IMR-90 (cell line): ENCODE measurements around the gene PIK3R3. TPM values are rescaled to one million over a fixed set of nuclear protein-coding genes. Genes with fewer than 3 reads are reported as not detected.
A peak's percentile ranks its signal among the peaks of the same experiment; 100 is the strongest.

Experiments used
- ATAC-seq: fragments of 200-7000 bp; cut with Tn5 transposase; 2 replicates; pipeline ENCODE4 v1.9.1; 2020; ENCODE audit warnings: low read depth, mild to moderate bottlenecking, moderate library complexity
- BruUV-seq: library from RNA; stranded (reverse); fragments of 400-500 nt; replicated peaks from 2 replicates; lab custom pipeline; 2021; lab: Mats Ljungman, UMichigan
- CTCF ChIA-PET: fragments of 300-600 bp; formaldehyde crosslinking; extraction: SDS; loops from one replicate; lab custom pipeline; 2021; ENCODE audit warnings: antibody characterized with exemption; lab: Yijun Ruan, JAX
- POLR2A ChIA-PET: fragments of 300-600 bp; sonication (Branson Sonifier 250); formaldehyde crosslinking; loops from one replicate; lab custom pipeline; 2022; ENCODE audit warnings: antibody characterized with exemption; ENCODE audit not compliant: unreplicated experiment; lab: Charles Lee
- DNase-seq: peaks from one replicate; pipeline ENCODE4 v3.0.0; 2013
- H2AFZ ChIP-seq: replicated peaks from 2 replicates; pipeline ENCODE3; 2013; ENCODE audit warnings: low read length, mild to moderate bottlenecking; ENCODE audit not compliant: poor library complexity
- H2AK5ac ChIP-seq: 2 replicates; pipeline ENCODE4 v1.6.1; 2013; ENCODE audit warnings: low read depth, low read length, inconsistent platforms
- H2AK9ac ChIP-seq: replicated peaks from 2 replicates; pipeline ENCODE3; 2013; ENCODE audit warnings: mild to moderate bottlenecking, low read depth, low read length, moderate library complexity; ENCODE audit not compliant: poor library complexity
- H2BK120ac ChIP-seq: 2 replicates; pipeline ENCODE4 v1.6.1; 2013; ENCODE audit warnings: low read depth, low read length, inconsistent platforms
- H2BK15ac ChIP-seq: 3 replicates; pipeline ENCODE4 v1.6.1; 2013; ENCODE audit warnings: low read depth, low read length, inconsistent platforms
- H2BK20ac ChIP-seq: 2 replicates; pipeline ENCODE4 v1.6.1; 2013; ENCODE audit warnings: low read depth, mild to moderate bottlenecking, inconsistent platforms, low read length, moderate library complexity
- H2BK5ac ChIP-seq: 2 replicates; pipeline ENCODE4 v1.6.1; 2013; ENCODE audit warnings: mild to moderate bottlenecking, low read depth, low read length, inconsistent platforms; ENCODE audit not compliant: poor library complexity, severe bottlenecking
- H3K14ac ChIP-seq: replicated peaks from 2 replicates; pipeline ENCODE4 v1.6.1; 2013; ENCODE audit warnings: low read depth, low read length, inconsistent platforms
- H3K18ac ChIP-seq: 2 replicates; pipeline ENCODE4 v1.6.1; 2013; ENCODE audit warnings: low read depth, low read length, control low read depth
- H3K23ac ChIP-seq: 2 replicates; pipeline ENCODE4 v1.6.1; 2013; ENCODE audit warnings: low read depth, low read length, inconsistent platforms
- H3K27ac ChIP-seq: 2 replicates; pipeline ENCODE4 v1.5.1; 2013; ENCODE audit warnings: mild to moderate bottlenecking, control low read depth, low read length; ENCODE audit not compliant: insufficient read depth
- H3K27me3 ChIP-seq: 2 replicates; pipeline ENCODE4 v1.6.1; 2013; ENCODE audit warnings: low read length; ENCODE audit not compliant: control insufficient read depth, insufficient read depth
- H3K36me3 ChIP-seq: 2 replicates; pipeline ENCODE4 v1.6.1; 2013; ENCODE audit warnings: low read length, mixed read lengths; ENCODE audit not compliant: control insufficient read depth, insufficient read depth
- H3K4ac ChIP-seq: 2 replicates; pipeline ENCODE4 v1.6.1; 2013; ENCODE audit warnings: low read depth, low read length, inconsistent platforms
- H3K4me1 ChIP-seq: 2 replicates; pipeline ENCODE4 v1.6.1; 2013; ENCODE audit warnings: low read length, mixed read lengths; ENCODE audit not compliant: control insufficient read depth, insufficient read depth
- H3K4me2 ChIP-seq: 2 replicates; pipeline ENCODE4 v1.6.1; 2013; ENCODE audit warnings: low read depth, mild to moderate bottlenecking, control low read depth, low read length, moderate library complexity
- H3K4me3 ChIP-seq: 2 replicates; pipeline ENCODE4 v1.5.1; 2013; ENCODE audit warnings: low read depth, mild to moderate bottlenecking, control low read depth, low read length, moderate library complexity; ENCODE audit not compliant: insufficient read depth
- H3K56ac ChIP-seq: 2 replicates; pipeline ENCODE4 v1.6.1; 2013; ENCODE audit warnings: low read length, inconsistent platforms; ENCODE audit not compliant: insufficient read depth; ENCODE audit errors: extremely low read depth
- H3K79me1 ChIP-seq, 2 experiments: 2 replicates each; pipeline ENCODE4 v1.6.1; 2013; ENCODE audit warnings: low read length in 2 of 2, inconsistent platforms in 1 of 2, low read depth in 1 of 2
- H3K9ac ChIP-seq: 2 replicates; pipeline ENCODE4 v1.6.1; 2013; ENCODE audit warnings: low read depth, low read length, control low read depth
- H3K9me1 ChIP-seq: 2 replicates; pipeline ENCODE4 v1.6.1; 2013; ENCODE audit warnings: low read length, inconsistent platforms; ENCODE audit not compliant: insufficient read depth
- H3K9me3 ChIP-seq: 2 replicates; pipeline ENCODE4 v1.6.1; 2013; ENCODE audit warnings: low read length; ENCODE audit not compliant: control insufficient read depth, insufficient read depth
- H4K20me1 ChIP-seq: 2 replicates; pipeline ENCODE4 v1.6.1; 2013; ENCODE audit warnings: low read length, inconsistent platforms; ENCODE audit not compliant: insufficient read depth
- H4K5ac ChIP-seq: 2 replicates; pipeline ENCODE4 v1.6.1; 2013; ENCODE audit warnings: mild to moderate bottlenecking, low read depth, low read length, control low read depth
- H4K8ac ChIP-seq, 2 experiments: 2 replicates each; pipeline ENCODE4 v1.6.1; 2013; ENCODE audit warnings: low read depth in 2 of 2, low read length in 2 of 2, control low read depth in 1 of 2, inconsistent platforms in 1 of 2
- H4K91ac ChIP-seq: 2 replicates; pipeline ENCODE4 v1.6.1; 2013; ENCODE audit warnings: low read depth, low read length, inconsistent platforms; ENCODE audit not compliant: insufficient read depth
- BHLHE40 ChIP-seq: fragments of 150-350 bp; IDR thresholded peaks from 2 replicates; pipeline ENCODE4 v1.6.1; 2016; ENCODE audit warnings: mild to moderate bottlenecking, low read depth, low read length
- CEBPB ChIP-seq: IDR thresholded peaks from 2 replicates; pipeline ENCODE4 v1.6.1; 2012; ENCODE audit warnings: low read depth, low read length, improper control_type of control experiment
- CHD1 ChIP-seq: IDR thresholded peaks from 2 replicates; pipeline ENCODE4 v1.6.1; 2012; ENCODE audit warnings: low read depth, low read length, improper control_type of control experiment
- CTCF ChIP-seq: conservative IDR thresholded peaks from 2 replicates; pipeline ENCODE4 v1.5.1; 2012; ENCODE audit warnings: mild to moderate bottlenecking, low read depth, low read length, improper control_type of control experiment
- ELK1 ChIP-seq: fragments of 150-350 bp; IDR thresholded peaks from 2 replicates; pipeline ENCODE4 v1.6.1; 2016; ENCODE audit warnings: low read depth, mild to moderate bottlenecking, low read length, moderate library complexity, borderline replicate concordance
- FOS ChIP-seq: fragments of 150-350 bp; IDR thresholded peaks from 2 replicates; pipeline ENCODE4 v1.6.1; 2016; ENCODE audit warnings: low read depth, low read length
- MAFK ChIP-seq: IDR thresholded peaks from 2 replicates; pipeline ENCODE4 v1.6.1; 2012; ENCODE audit warnings: low read depth, low read length, improper control_type of control experiment
- MAZ ChIP-seq: IDR thresholded peaks from 2 replicates; pipeline ENCODE4 v1.6.1; 2012; ENCODE audit warnings: low read depth, mild to moderate bottlenecking, low read length, improper control_type of control experiment, moderate library complexity, borderline replicate concordance
- MXI1 ChIP-seq: IDR thresholded peaks from 2 replicates; pipeline ENCODE4 v1.6.1; 2012; ENCODE audit warnings: low read depth, mild to moderate bottlenecking, low read length, moderate library complexity, borderline replicate concordance
- NFE2L2 ChIP-seq: fragments of 150-350 bp; IDR thresholded peaks from 2 replicates; pipeline ENCODE4 v1.6.1; 2016; ENCODE audit warnings: low read depth, mild to moderate bottlenecking, low read length
- POLR2A ChIP-seq: IDR thresholded peaks from 2 replicates; pipeline ENCODE4 v1.6.1; 2012; ENCODE audit warnings: mild to moderate bottlenecking, low read depth, low read length
- RAD21 ChIP-seq: IDR thresholded peaks from 2 replicates; pipeline ENCODE4 v1.6.1; 2012; ENCODE audit warnings: low read length, improper control_type of control experiment
- RCOR1 ChIP-seq: IDR thresholded peaks from 2 replicates; pipeline ENCODE4 v1.6.1; 2012; ENCODE audit warnings: mild to moderate bottlenecking, low read length, improper control_type of control experiment; ENCODE audit not compliant: insufficient replicate concordance
- RFX5 ChIP-seq: IDR thresholded peaks from 2 replicates; pipeline ENCODE4 v1.8.0; 2012; ENCODE audit warnings: low read depth, mild to moderate bottlenecking, low read length, moderate library complexity
- SMC3 ChIP-seq: fragments of 150-350 bp; IDR thresholded peaks from 2 replicates; pipeline ENCODE4 v1.6.1; 2016; ENCODE audit warnings: low read depth, mild to moderate bottlenecking, antibody characterized with exemption, low read length, moderate library complexity
- WGBS, 2 experiments: methylation state at CpG; one replicate each; pipeline versions ENCODE4 v1.1.5 to v1.1.7; 2013; ENCODE audit warnings: missing lambda C conversion rate in 2 of 2; ENCODE audit not compliant: insufficient read length in 1 of 2; ENCODE audit errors: extremely low coverage in 2 of 2; 5-methylcytosine and 5-hydroxymethylcytosine counted together
- dilution Hi-C: fragments of 300-500 bp; cut with HindIII; formaldehyde crosslinking; loops from one replicate; pipeline ENCODE4 v1.14.3; 2018; ENCODE audit warnings: low sequenced_read_pairs; ENCODE audit not compliant: unreplicated experiment
- in situ Hi-C: fragments of 300-500 bp; cut with MboI; formaldehyde crosslinking; loops from 3 replicates; pipeline ENCODE4 v1.14.3; 2019; ENCODE audit warnings: low sequenced_read_pairs, inconsistent platforms, mixed read lengths
- intact Hi-C: fragments of 100-400 bp; cut with micrococcal nuclease; formaldehyde crosslinking; loops from 2 replicates; pipeline ENCODE4 v1.10.0; 2022
- polyA plus RNA-seq, 3 experiments: library from polyadenylated mRNA; depleted of rRNA; stranded (reverse); fragments of >200 nt; gene quantifications; 2 replicates each; pipeline ENCODE4 v1.2.3, GENCODE V29; 2012; ENCODE audit warnings: low replicate concordance in 1 of 3
- total RNA-seq: library from RNA; depleted of rRNA; stranded (reverse); fragments of >200 nt; gene quantifications from 2 replicates; pipeline ENCODE4 v1.2.3, GENCODE V29; 2012

PIK3R3 gene
- total and polyA plus RNA-seq, 2 of the 4 experiments (the other 2 are of a cell fraction): 5.3 to 9.9 TPM

GRCh38 chr1:46117810-46118494, 14.5 kb downstream of the PIK3R3 start:
- Histone ChIP-seq H3K79me1 (peaks cover 0 to 16% of the 10 kb centered on the region in 2 experiments; a peak in 2 of 4 replicates), H2AK9ac (no peak overlapping the region), H3K4me3 (no peak overlapping the region), H3K9me1 (no peaks in the 10 kb centered on the region), H3K56ac (no peak overlapping the region), H3K23ac (no peak overlapping the region), H2AFZ (no peak overlapping the region), H3K4me2 (no peak overlapping the region), H2BK20ac (no peak overlapping the region), H2BK120ac (no peak overlapping the region), H3K9me3 (no peaks in the 10 kb centered on the region), H3K27me3 (no peaks in the 10 kb centered on the region), H4K8ac (no peak overlapping the region), H3K18ac (no peak overlapping the region), H3K36me3 (no peaks in the 10 kb centered on the region), H2BK5ac (no peak overlapping the region), H3K9ac (no peak overlapping the region), H4K20me1 (no peaks in the 10 kb centered on the region), H4K91ac (no peak overlapping the region), H3K4me1 (no peaks in the 10 kb centered on the region), H2BK15ac (no peak overlapping the region), H3K4ac (no peak overlapping the region), H3K14ac (peak overlapping the region; percentile 53; the same call in 1 of the 2 replicates), H3K27ac (no peak overlapping the region), H2AK5ac (no peak overlapping the region), H4K5ac (no peak overlapping the region)
- dilution Hi-C loops: no loop called here
- in situ Hi-C loops: no loop called here
- 100% methylated on average over 1 of the region's 5 CpGs; no CpG with 5 or more reads in 1 of the 2 experiments for WGBS, 2 experiments
- no TSS peak for BruUV-seq
- CTCF ChIA-PET: interaction anchor here (1.3 kb wide), 1 partner anchor 115 kb away, joined by 4 read pairs; no protein-coding TSS in a partner anchor
- DNase-seq (no peak), ATAC-seq (no peak)
- intact Hi-C loops: loop anchor here (5.0 kb wide), 1 partner anchor 41 kb away; no protein-coding TSS in a partner anchor
- POLR2A ChIA-PET: no interaction called here
- TF ChIP-seq MXI1 (no peak), FOS (no peak), CEBPB (no peak), BHLHE40 (no peak), POLR2A (no peak), CHD1 (no peak), MAZ (no peak), MAFK (no peak), CTCF (no peak), NFE2L2 (no peak), SMC3 (no peak), ELK1 (no peak), RAD21 (no peak), RFX5 (no peak), RCOR1 (no peak)
